Stimulated activated CD4-positive, alpha-beta T cell treated with anti-CD3 and anti-CD28 coated beads, Interleukin-12 subunit alpha, Interleukin-12 subunit beta, amount 100 ng/mL, for 24 hours (primary cell): Measurements from ENCODE around the gene LRRC74B.

Experiments used
- DNase-seq, 2 experiments: peaks; one replicate each; pipeline ENCODE4 v3.0.0-alpha.2; 2020; ENCODE audit warnings: low read depth in 2 of 2

Gene LRRC74B

GRCh38 chr22:21104126-21104691 lies 58.5 kb downstream of the LRRC74B start:
- DNase-seq, result no peak

GRCh38 chr22:21105294-21105693 lies 59.5 kb downstream of the LRRC74B start:
- no peak for DNase-seq

- DNase-seq, result no peak
These were observed 60.3 kb downstream of the LRRC74B start for GRCh38 chr22:21106000-21106399.

- DNase-seq, result no peak
These were observed 62.8 kb downstream of the LRRC74B start for GRCh38 chr22:21108379-21109115.
